ENCODE measurements around the gene COQ3.

DNA sequence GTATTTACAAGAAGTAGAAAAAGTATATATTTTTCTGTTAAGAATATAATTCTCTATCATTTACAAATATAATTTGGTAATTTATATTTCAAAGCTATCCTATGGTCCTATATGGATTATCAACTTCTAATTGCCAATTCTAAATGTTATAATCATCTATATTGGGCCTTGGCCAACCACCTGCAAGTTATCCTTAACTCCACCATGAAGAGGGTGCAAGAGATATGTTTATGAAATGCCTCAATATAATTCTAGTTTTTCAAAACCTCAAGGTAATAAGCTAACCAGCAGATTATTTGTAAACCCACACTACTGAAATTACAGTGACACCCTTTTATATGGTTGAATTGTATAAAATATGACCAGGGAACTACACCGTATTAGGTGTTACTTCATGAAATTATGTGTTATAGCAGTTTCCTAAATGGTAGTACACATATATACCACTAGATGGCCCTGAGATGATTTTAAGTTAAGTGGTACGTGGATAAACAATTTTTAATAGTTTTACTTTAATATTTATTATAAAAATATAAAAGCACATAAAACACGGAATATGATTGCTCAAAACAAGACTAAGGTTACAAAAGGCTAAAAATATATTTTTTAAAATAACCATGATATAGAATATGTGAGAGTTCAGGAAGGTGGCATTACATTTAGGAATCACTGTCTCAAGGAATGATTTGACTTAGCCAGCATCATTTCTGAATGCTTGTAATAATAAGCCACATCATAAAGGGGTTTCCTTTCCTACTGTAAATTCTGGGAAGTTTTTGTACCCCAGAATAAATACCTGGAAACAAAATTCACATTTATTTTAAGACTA lies 40.9 kb upstream of the COQ3 start:
- TF ChIP-seq CTCF (IDR thresholded peaks at IDR 0.05 in 8 of 11, conservative IDR thresholded peaks at IDR 0.05 in 3 of 11): peak in 10 of 11 experiments; percentile 43 to 76 (median 66)
- TF ChIP-seq POLR2A (IDR thresholded peaks at IDR 0.05): no peak

All from spleen (tissue), 7 donors.